Lower leg skin (tissue), 4 donors: ENCODE measurements around the gene PLP2. TPM values are rescaled to one million over a fixed set of nuclear protein-coding genes. Genes with fewer than 3 reads are reported as not detected.

Source experiments
- DNase-seq, 2 donors: peaks; one replicate each; pipeline ENCODE4 v3.0.0-alpha.2; 2019; ENCODE audit warnings: low spot score in 2 of 2
- H3K4me3 ChIP-seq: fragments of 200-600 bp; sonication (generic); 2 replicates; pipeline ENCODE4 v1.5.1; 2017; ENCODE audit warnings: mild to moderate bottlenecking, low read depth; ENCODE audit not compliant: poor library complexity, severe bottlenecking
- POLR2A ChIP-seq, 2 donors: fragments of 450-650 bp; IDR thresholded peaks; one replicate each; pipeline ENCODE4 v1.6.1; 2016 to 2017; ENCODE audit warnings: antibody characterized with exemption in 2 of 2, mild to moderate bottlenecking in 1 of 2, moderate library complexity in 1 of 2
- WGBS, 2 donors: methylation state at CpG; one replicate each; pipeline ENCODE4 v1.1.5; 2018; 5-methylcytosine and 5-hydroxymethylcytosine counted together
- intact Hi-C: fragments of 100-400 bp; cut with DNase I; formaldehyde crosslinking; loops from one replicate; pipeline ENCODE4 v1.15.0; 2023; ENCODE audit warnings: low total_unique reads
- total RNA-seq, 4 donors: library from RNA; depleted of rRNA; stranded (reverse); fragments of >200 nt; gene quantifications; one replicate each; pipeline ENCODE4 v1.1.0, GENCODE V29; 2016
- TF ChIP-seq, protein P1 (sequence below), 3 donors: fragments of 450-650 bp; IDR thresholded peaks; one replicate each; pipeline ENCODE4 v1.5.1; 2016; ENCODE audit warnings: antibody characterized with exemption in 3 of 3, mild to moderate bottlenecking in 3 of 3, moderate library complexity in 2 of 3

Gene PLP2
- total RNA-seq, 4 donors from 2014 or later = 126 to 132 (median 130) TPM

DNA sequence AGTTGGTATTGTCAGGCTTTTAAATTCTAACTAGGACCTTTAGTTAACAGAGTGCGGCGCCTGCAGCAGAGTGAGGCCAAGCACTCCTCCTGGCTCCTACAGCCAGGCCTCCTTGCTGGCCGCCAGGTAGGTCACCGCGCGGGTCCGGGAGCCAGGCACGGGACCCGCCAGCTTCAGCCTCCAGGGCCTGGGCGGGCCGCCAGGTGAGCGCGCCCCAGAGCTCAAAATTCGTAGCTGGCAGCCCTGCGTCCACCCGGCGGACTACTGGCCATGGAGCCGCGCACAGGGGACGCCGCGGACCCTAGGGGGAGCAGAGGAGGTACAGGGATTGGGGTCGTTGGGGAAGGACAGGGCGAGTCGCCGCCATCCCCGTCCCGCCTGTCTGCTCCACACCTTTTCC is 9.1 kb upstream of the PLP2 start, which contains the start of gene MAGIX:
TSS of gene MAGIX (plus strand) at position 139 of the 400 bp plus-strand sequence. CDS start at position 271, 132 bp downstream.
- WGBS, 2 donors = 60 to 74% methylated on average over 8 to 28 of the region's 28 CpGs
- intact Hi-C loops = no loop called here

DNA sequence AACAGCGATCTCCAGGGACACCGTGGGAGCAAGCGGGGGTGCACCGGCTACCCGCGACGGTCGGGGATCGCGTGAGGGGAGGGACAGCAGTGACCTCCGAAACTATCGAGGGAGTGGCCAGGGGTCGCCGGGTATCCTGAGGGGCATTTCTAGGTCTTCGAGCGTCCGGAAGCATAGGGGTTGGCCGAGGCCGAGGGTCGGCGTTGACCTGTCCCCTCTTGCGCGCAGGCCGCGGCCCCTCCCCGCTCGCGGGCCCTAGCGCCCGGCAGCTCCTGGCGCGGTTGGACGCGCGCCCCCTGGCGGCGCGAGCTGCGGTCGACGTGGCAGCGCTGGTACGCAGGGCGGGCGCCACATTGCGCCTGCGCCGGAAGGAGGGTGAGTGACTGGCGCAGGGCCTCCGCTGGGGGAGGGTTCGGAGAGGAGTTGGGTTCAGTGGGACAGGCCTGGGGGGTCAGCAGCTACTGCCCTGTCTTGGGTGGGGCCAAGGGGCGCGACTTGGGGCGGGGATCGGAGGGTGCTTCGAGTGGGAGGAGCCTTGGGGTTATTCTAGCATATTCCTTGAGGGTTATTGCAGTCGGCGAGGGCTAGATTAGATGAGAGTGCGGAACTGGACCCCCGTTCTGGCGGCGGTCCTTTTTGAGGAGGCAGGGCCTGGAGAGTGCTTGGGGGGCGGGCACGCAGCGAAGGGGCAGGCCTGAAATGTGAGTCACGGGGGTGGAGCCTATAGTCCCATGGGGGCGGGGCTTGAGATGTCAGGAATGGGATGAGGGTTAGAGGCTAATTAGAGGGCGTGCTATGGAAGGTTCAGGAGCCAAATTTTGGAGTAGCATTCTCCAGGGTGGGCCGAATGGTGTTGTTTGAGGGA is 7.9 kb upstream of the PLP2 start:
- peak; percentile 89 to 97 for DNase-seq
- intact Hi-C loops = no loop called here
- 2 to 48% methylated on average over 11 to 69 of the region's 69 CpGs for WGBS, 2 donors
- no peak for TF ChIP-seq POLR2A (IDR thresholded peaks at IDR 0.05)
- TF ChIP-seq, protein P1, sequence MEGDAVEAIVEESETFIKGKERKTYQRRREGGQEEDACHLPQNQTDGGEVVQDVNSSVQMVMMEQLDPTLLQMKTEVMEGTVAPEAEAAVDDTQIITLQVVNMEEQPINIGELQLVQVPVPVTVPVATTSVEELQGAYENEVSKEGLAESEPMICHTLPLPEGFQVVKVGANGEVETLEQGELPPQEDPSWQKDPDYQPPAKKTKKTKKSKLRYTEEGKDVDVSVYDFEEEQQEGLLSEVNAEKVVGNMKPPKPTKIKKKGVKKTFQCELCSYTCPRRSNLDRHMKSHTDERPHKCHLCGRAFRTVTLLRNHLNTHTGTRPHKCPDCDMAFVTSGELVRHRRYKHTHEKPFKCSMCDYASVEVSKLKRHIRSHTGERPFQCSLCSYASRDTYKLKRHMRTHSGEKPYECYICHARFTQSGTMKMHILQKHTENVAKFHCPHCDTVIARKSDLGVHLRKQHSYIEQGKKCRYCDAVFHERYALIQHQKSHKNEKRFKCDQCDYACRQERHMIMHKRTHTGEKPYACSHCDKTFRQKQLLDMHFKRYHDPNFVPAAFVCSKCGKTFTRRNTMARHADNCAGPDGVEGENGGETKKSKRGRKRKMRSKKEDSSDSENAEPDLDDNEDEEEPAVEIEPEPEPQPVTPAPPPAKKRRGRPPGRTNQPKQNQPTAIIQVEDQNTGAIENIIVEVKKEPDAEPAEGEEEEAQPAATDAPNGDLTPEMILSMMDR (IDR thresholded peaks at IDR 0.05) = no peak
- no peak overlapping the region for H3K4me3 ChIP-seq

More for the DNA sequence above, 9.1 kb upstream of the PLP2 start, which contains the start of gene MAGIX:
- TF ChIP-seq, protein P1 (IDR thresholded peaks at IDR 0.05) = no peak
- no peak for TF ChIP-seq POLR2A (IDR thresholded peaks at IDR 0.05)
- H3K4me3 ChIP-seq = no peak within 1 kb of the TSS
- no peak for DNase-seq

DNA sequence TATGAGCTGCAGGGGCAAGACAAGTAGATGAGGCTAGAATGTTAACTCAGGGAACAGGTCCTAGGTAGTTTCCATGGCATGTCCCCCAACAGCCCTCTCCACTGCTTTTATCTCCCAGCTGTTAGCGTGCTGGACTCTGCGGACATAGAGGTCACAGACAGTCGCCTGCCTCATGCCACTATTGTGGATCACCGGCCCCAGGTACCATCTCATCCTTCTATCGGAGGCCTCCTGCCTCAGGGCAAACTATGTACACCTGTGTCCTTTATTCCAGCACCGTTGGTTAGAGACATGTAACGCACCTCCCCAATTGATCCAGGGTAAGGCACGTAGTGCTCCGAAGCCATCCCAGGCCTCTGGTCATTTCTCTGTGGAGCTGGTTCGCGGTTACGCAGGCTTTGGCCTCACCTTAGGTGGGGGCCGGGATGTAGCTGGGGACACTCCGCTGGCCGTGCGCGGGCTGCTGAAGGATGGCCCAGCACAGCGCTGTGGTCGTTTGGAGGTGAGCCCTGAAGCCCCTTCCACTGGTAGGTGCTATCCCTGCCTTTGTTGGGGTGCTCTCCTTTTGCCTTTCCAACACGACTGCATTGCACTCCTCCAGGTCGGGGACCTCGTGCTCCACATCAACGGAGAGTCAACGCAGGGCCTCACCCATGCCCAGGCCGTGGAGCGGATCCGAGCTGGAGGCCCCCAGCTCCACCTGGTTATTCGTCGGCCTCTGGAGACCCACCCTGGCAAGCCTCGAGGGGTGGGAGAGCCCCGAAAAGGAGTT is 6.9 kb upstream of the PLP2 start:
- intact Hi-C loops = no loop called here
- WGBS, 2 donors = 53 to 81% methylated on average over 18 to 23 of the region's 31 CpGs
- TF ChIP-seq, protein P1 (IDR thresholded peaks at IDR 0.05) = no peak
- TF ChIP-seq POLR2A (IDR thresholded peaks at IDR 0.05) = no peak
- DNase-seq = no peak
- H3K4me3 ChIP-seq = no peak overlapping the region

DNA sequence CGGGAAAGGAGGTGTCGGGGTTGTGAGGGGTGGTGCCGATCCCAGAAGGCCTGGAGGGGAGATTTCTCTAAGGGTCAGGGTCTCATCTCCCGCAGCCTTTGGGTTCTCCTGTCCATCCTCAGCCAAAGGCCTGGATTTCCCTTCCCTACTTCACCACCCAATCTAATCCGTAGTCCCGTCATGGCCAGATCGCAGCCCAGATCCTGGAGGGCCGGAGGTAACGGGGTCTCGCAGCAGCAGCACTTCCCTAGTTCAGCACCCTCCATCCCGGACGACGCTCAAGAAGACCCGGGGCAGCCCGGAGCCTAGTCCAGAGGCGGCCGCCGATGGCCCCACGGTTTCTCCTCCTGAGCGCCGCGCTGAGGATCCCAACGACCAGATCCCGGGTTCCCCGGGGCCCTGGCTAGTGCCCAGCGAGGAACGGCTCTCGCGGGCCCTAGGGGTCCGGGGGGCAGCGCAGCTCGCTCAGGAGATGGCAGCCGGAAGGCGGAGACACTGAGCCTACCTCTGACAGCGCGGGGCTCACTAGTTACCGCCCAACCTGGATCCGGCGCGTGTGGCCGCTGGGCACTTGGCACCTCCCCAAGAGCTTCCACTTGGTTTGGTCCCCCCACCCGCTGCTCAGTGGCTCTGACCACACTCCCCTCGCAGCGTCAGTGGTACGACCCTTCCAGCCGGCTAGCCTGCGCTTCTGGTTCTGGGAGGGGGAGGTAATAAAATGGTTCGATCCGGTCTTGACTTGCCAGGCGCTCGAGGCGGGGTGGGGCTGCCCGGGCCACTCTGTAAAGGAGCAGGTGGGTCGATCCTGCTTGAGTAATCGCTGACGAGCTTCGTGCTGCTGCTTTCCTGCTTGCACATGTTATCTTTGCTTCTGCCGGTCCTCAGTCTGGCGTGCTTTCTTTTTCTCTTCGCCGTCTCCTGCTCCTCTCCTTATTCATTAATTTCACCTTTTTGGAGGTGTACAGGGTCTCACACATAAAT is 5.5 kb upstream of the PLP2 start:
- H3K4me3 ChIP-seq = no peak overlapping the region
- DNase-seq = peak; percentile 71 to 95
- 10 to 53% methylated on average over 19 to 61 of the region's 61 CpGs for WGBS, 2 donors
- intact Hi-C loops = no loop called here
- TF ChIP-seq, protein P1 (IDR thresholded peaks at IDR 0.05) = no peak
- no peak for TF ChIP-seq POLR2A (IDR thresholded peaks at IDR 0.05)
